KMS-11 (cell line): ENCODE results near the gene MUC22.
A peak's percentile ranks its signal among the peaks of the same experiment; 100 is the strongest.

Experiments
- H2AFZ ChIP-seq: fragments of 200-600 bp; sonication (generic); 2 replicates; pipeline ENCODE4 v1.6.1; 2016; ENCODE audit warnings: antibody characterized with exemption, mixed run types, low read depth
- H3K27ac ChIP-seq: fragments of 200-600 bp; sonication (generic); 2 replicates; pipeline ENCODE4 v1.6.1; 2016; ENCODE audit warnings: mild to moderate bottlenecking, mixed run types
- H3K27me3 ChIP-seq: fragments of 200-600 bp; sonication (generic); 2 replicates; pipeline ENCODE4 v1.6.1; 2017; ENCODE audit warnings: mild to moderate bottlenecking, low read depth, mixed run types, moderate library complexity; ENCODE audit not compliant: insufficient read depth
- H3K36me3 ChIP-seq: fragments of 200-600 bp; sonication (generic); 2 replicates; pipeline ENCODE4 v1.6.1; 2017; ENCODE audit warnings: mild to moderate bottlenecking, mixed run types; ENCODE audit not compliant: insufficient read depth
- H3K4me1 ChIP-seq: fragments of 200-600 bp; sonication (generic); 2 replicates; pipeline ENCODE4 v1.6.1; 2016; ENCODE audit warnings: mild to moderate bottlenecking, low read depth, mixed run types; ENCODE audit not compliant: poor library complexity, severe bottlenecking
- H3K4me2 ChIP-seq: fragments of 200-600 bp; sonication (generic); 2 replicates; pipeline ENCODE4 v1.7.0; 2016; ENCODE audit warnings: mild to moderate bottlenecking, mixed run types
- H3K4me3 ChIP-seq: fragments of 200-600 bp; sonication (generic); IDR thresholded peaks from 2 replicates; pipeline ENCODE4 v1.6.1; 2017; ENCODE audit warnings: low read depth, low read length, mixed read lengths; ENCODE audit not compliant: insufficient read depth
- H3K79me2 ChIP-seq: fragments of 200-600 bp; sonication (generic); 2 replicates; pipeline ENCODE4 v1.6.1; 2016; ENCODE audit warnings: low read depth, mixed run types; ENCODE audit not compliant: insufficient read depth
- H3K9ac ChIP-seq: fragments of 200-600 bp; sonication (generic); 2 replicates; pipeline ENCODE4 v1.6.1; 2016; ENCODE audit warnings: mild to moderate bottlenecking, mixed run types
- H4K20me1 ChIP-seq: fragments of 200-600 bp; sonication (generic); 2 replicates; pipeline ENCODE4 v1.6.1; 2016; ENCODE audit warnings: mild to moderate bottlenecking, mixed run types; ENCODE audit not compliant: insufficient read depth
- TF ChIP-seq, protein P1 (sequence below): fragments of 200-600 bp; sonication (generic); conservative IDR thresholded peaks from 2 replicates; pipeline ENCODE4 v1.6.1; 2017; ENCODE audit warnings: low read depth, mild to moderate bottlenecking, antibody characterized with exemption, low read length, moderate library complexity, mixed read lengths

Gene MUC22

DNA sequence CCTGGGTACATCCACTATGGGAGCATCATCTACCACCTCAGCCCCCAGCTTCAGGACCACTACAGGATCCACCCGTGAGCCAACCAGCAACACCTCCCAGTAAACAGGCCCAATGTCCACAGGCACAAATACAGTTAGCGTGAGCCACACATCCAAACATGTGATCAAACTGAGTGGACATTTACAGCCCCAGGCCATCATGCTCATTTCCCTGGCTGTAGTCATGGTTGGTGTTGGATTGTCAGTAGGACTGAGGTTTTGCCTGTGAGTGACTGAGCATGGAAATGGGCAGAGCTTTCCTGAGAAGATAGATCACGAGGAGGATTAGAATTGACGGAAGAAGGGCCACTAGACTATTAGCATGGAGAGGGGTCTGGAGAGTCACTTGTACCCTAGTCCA lies 37.5 kb upstream of the MUC22 start:
- TF ChIP-seq, protein P1, sequence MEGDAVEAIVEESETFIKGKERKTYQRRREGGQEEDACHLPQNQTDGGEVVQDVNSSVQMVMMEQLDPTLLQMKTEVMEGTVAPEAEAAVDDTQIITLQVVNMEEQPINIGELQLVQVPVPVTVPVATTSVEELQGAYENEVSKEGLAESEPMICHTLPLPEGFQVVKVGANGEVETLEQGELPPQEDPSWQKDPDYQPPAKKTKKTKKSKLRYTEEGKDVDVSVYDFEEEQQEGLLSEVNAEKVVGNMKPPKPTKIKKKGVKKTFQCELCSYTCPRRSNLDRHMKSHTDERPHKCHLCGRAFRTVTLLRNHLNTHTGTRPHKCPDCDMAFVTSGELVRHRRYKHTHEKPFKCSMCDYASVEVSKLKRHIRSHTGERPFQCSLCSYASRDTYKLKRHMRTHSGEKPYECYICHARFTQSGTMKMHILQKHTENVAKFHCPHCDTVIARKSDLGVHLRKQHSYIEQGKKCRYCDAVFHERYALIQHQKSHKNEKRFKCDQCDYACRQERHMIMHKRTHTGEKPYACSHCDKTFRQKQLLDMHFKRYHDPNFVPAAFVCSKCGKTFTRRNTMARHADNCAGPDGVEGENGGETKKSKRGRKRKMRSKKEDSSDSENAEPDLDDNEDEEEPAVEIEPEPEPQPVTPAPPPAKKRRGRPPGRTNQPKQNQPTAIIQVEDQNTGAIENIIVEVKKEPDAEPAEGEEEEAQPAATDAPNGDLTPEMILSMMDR, result no peak
- H3K36me3 ChIP-seq, result no peaks in the 10 kb centered on the region

DNA sequence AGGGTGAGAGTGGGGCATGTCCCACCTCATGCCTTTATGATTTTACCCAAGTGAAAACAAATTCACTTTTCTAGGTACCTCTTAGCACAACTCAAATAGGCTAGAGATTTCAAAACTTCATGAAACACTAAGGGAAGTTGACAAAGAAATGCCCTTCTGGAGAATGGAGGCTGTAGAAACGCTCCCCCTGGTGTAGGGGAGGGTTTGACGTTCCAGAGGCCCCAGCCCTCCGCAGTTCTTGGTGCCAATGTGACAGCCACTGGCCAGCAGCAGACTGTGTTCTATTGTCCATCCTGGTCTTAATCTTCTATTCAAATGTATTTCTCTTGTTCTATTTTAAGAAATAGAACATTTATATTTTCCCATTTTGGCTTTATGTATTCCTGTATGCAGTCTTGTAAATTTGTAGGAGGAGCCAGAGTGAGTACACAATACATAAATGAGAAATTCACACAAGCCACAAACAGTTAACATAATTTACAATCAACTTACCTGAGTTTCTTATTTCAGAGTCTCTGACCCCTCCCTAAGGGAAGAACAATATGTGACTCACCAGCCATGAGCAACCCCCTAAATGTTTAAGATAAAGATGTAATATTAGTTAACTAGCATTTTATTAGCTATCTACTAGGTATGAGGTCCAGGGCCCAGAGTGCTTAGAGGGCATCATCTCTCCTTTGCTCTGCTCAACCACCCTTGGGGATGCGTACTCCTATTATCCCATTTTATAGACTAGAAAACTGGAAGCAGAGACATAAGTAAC lies 35.6 kb upstream of the MUC22 start:
- TF ChIP-seq, protein P1, result no peak
- no peak overlapping the region for H3K9ac ChIP-seq
- no peak overlapping the region for H3K27ac ChIP-seq
- H2AFZ ChIP-seq, result no peak overlapping the region
- no peaks in the 10 kb centered on the region for H4K20me1 ChIP-seq
- no peak overlapping the region for H3K4me2 ChIP-seq
- H3K79me2 ChIP-seq, result no peaks in the 10 kb centered on the region
- no peaks in the 10 kb centered on the region for H3K27me3 ChIP-seq
- peaks cover 27% of the 10 kb centered on the region for H3K4me1 ChIP-seq
- no peak overlapping the region for H3K4me3 ChIP-seq
- H3K36me3 ChIP-seq, result no peaks in the 10 kb centered on the region

More for the DNA sequence above, 37.5 kb upstream of the MUC22 start:
- no peak overlapping the region for H3K9ac ChIP-seq
- H3K4me3 ChIP-seq, result no peak overlapping the region
- no peaks in the 10 kb centered on the region for H4K20me1 ChIP-seq
- H2AFZ ChIP-seq, result no peak overlapping the region
- no peak overlapping the region for H3K27ac ChIP-seq
- no peaks in the 10 kb centered on the region for H3K27me3 ChIP-seq
- no peaks in the 10 kb centered on the region for H3K79me2 ChIP-seq
- H3K4me1 ChIP-seq, result peaks cover 14% of the 10 kb centered on the region
- H3K4me2 ChIP-seq, result no peak overlapping the region

DNA sequence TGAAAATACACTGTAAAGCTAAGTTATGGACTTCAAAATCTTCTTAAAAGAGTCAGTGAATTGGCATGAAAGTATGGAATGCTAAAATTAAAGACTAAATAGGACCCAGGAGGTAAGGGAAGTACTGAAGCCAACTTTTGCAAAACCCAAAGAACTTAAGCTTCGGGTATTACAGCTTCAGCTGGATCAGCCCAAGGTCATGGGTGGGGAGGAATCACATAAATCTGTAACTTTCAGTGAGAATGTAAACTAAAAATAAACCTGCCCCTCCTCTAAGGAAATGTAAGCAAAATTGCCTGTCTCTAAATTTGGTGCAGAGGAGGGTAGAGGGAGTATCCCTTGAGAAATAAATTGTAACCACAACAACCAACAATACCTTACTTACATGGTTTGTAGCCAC lies 31.1 kb upstream of the MUC22 start:
- H4K20me1 ChIP-seq, result no peaks in the 10 kb centered on the region
- no peak overlapping the region for H3K9ac ChIP-seq
- peaks cover 52% of the 10 kb centered on the region for H3K4me1 ChIP-seq
- no peak overlapping the region for H3K4me3 ChIP-seq
- TF ChIP-seq, protein P1, result no peak
- H3K27ac ChIP-seq, result peak overlapping the region; percentile 2; the same call in 1 of the 2 replicates
- no peaks in the 10 kb centered on the region for H3K36me3 ChIP-seq
- H2AFZ ChIP-seq, result no peak overlapping the region
- no peaks in the 10 kb centered on the region for H3K79me2 ChIP-seq
- H3K27me3 ChIP-seq, result no peaks in the 10 kb centered on the region
- peak overlapping the region; percentile 54 for H3K4me2 ChIP-seq

DNA sequence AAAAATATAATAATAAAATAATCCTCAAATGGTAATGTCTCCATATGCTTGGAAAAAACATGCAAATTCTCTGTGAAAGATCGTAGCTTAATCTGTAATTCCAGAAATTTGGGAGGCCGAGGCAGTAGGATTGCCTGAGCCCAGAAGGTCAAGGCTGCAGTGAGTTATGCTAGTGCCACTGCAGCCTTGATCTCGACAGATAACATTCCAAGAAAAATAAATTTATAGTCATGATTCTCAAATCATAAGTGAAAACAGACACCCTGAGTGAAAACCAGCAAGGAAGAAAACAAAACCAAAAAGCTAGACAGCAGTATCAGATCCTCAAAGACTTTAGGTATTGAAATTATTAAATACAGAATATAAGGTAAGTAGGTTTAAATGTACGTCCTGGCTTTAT lies 30.6 kb upstream of the MUC22 start:
- TF ChIP-seq, protein P1, result no peak

More for the DNA sequence above, 30.6 kb upstream of the MUC22 start:
- Histone ChIP-seq H4K20me1 (no peaks in the 10 kb centered on the region), H3K4me3 (no peak overlapping the region), H3K36me3 (no peaks in the 10 kb centered on the region), H3K27ac (no peak overlapping the region; the same call in 1 of the 2 replicates), H3K27me3 (no peaks in the 10 kb centered on the region), H3K79me2 (no peaks in the 10 kb centered on the region), H2AFZ (no peak overlapping the region), H3K4me1 (peaks cover 52% of the 10 kb centered on the region), H3K4me2 (peak overlapping the region; percentile 54), H3K9ac (no peak overlapping the region)
